Activated T-cell treated with anti-CD3 and anti-CD28 coated beads, Interleukin-2, amount 50 U/mL, for 72 hours (primary cell): ENCODE measurements around the gene ZCCHC24. TPM values are rescaled to one million over a fixed set of nuclear protein-coding genes. Genes with fewer than 3 reads are reported as not detected.

Experiments
- total RNA-seq, 2 donors: library from RNA; stranded (reverse); gene quantifications; one replicate each; pipeline ENCODE4 v1.2.3, GENCODE V29; 2022

The ZCCHC24 gene
- total RNA-seq, 2 donors from 2014 or later = 1.1 to 1.7 TPM

Other genes with a start within 250 kb of the ZCCHC24 start
- 100 to 1,000 TPM; 102 to 104 TPM for gene PPIF, start 98.2 kb downstream of the ZCCHC24 start, total RNA-seq
- gene EIF5AL1, start 66.9 kb upstream of the ZCCHC24 start, total RNA-seq = under 1 TPM; 0.07 to 0.10 TPM
- not detected for gene SFTPA2, start 114.8 kb upstream of the ZCCHC24 start, total RNA-seq
- not detected for gene SFTPA1, start 165.3 kb upstream of the ZCCHC24 start, total RNA-seq